ENCODE data around the gene DPF3.

DNA sequence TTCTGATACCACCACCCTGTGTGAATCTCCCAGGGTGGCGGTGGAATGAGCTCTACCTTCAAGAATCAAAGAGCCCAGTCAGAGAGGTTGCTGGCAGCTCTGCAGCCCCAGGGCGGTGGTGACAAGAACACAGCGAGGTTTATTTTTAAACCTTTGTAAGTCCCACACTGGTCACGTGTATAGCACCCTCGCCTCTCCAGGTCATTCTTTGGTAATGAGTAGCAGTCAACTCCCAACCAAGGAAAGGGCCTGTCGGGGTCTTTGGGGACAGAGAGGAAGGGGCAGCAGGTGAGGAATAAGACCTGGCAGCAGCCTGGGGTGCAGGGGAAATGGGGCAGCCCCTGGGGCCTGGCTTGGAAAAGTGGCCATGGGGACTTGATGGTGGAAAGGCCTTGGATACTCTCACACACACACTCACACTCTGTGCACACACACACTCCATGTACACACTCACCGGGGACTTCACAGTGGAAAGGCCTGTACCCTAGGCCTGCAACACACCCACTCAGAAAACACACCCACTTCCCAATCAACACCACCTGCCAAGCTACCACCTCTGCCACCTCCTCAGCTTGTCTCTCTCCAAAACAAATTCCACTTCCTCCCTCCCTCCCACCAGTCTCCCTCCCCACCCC is 178.6 kb downstream of the DPF3 start:
- TF ChIP-seq, protein P1, sequence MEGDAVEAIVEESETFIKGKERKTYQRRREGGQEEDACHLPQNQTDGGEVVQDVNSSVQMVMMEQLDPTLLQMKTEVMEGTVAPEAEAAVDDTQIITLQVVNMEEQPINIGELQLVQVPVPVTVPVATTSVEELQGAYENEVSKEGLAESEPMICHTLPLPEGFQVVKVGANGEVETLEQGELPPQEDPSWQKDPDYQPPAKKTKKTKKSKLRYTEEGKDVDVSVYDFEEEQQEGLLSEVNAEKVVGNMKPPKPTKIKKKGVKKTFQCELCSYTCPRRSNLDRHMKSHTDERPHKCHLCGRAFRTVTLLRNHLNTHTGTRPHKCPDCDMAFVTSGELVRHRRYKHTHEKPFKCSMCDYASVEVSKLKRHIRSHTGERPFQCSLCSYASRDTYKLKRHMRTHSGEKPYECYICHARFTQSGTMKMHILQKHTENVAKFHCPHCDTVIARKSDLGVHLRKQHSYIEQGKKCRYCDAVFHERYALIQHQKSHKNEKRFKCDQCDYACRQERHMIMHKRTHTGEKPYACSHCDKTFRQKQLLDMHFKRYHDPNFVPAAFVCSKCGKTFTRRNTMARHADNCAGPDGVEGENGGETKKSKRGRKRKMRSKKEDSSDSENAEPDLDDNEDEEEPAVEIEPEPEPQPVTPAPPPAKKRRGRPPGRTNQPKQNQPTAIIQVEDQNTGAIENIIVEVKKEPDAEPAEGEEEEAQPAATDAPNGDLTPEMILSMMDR (IDR thresholded peaks at IDR 0.05; ENCODE audit: insufficient read depth, low read length, poor library complexity, severe bottlenecking) = no peak
- TF ChIP-seq EZH2phosphoT487 (conservative IDR thresholded peaks at IDR 0.05; ENCODE audit: low read length) = no peak
